Mesenchymal stem cell (in vitro differentiated cells and primary cell): ENCODE data around the gene FAM168A.

Source experiments
- DNase-seq: peaks from one replicate; pipeline ENCODE4 v3.0.0-alpha.2; 2013
- H2AFZ ChIP-seq: one replicate; pipeline ENCODE4 v1.6.1; 2013; ENCODE audit warnings: low read depth, mild to moderate bottlenecking, control low read depth, inconsistent platforms, low read length, moderate library complexity
- H2AK5ac ChIP-seq: 2 replicates; pipeline ENCODE4 v1.6.1; 2013; ENCODE audit warnings: low read length, moderate library complexity, mild to moderate bottlenecking, inconsistent platforms; ENCODE audit not compliant: severe bottlenecking
- H2BK120ac ChIP-seq: one replicate; pipeline ENCODE4 v1.6.1; 2013; ENCODE audit warnings: low read depth, mild to moderate bottlenecking, inconsistent platforms, low read length, moderate library complexity
- H2BK12ac ChIP-seq, 2 experiments: one replicate each; pipeline ENCODE4 v1.6.1; 2013; ENCODE audit warnings: inconsistent platforms in 2 of 2, low read length in 2 of 2, mild to moderate bottlenecking in 2 of 2, moderate library complexity in 2 of 2, control low read depth in 1 of 2
- H2BK15ac ChIP-seq: one replicate; pipeline ENCODE4 v1.6.1; 2013; ENCODE audit warnings: mild to moderate bottlenecking, low read depth, inconsistent platforms; ENCODE audit not compliant: poor library complexity, severe bottlenecking
- H2BK5ac ChIP-seq: 2 replicates; pipeline ENCODE4 v1.6.1; 2013; ENCODE audit warnings: low read depth, mild to moderate bottlenecking, low read length, control low read depth, inconsistent platforms; ENCODE audit not compliant: poor library complexity, severe bottlenecking
- H3K14ac ChIP-seq, 2 experiments: one replicate each; pipeline ENCODE4 v1.6.1; 2013; ENCODE audit warnings: inconsistent platforms in 2 of 2, low read length in 2 of 2, control low read depth in 1 of 2, mild to moderate bottlenecking in 1 of 2, moderate library complexity in 1 of 2
- H3K18ac ChIP-seq, 2 experiments: one replicate each; pipeline ENCODE4 v1.6.1; 2013; ENCODE audit warnings: inconsistent platforms in 2 of 2, low read length in 2 of 2, control low read depth in 1 of 2, low read depth in 1 of 2, mild to moderate bottlenecking in 1 of 2
- H3K23ac ChIP-seq, 2 experiments: one replicate each; pipeline ENCODE4 v1.6.1; 2013; ENCODE audit warnings: inconsistent platforms in 2 of 2, low read length in 2 of 2, mild to moderate bottlenecking in 2 of 2, moderate library complexity in 2 of 2, control low read depth in 1 of 2
- H3K27ac ChIP-seq: 2 replicates; pipeline ENCODE4 v1.5.1; 2013; ENCODE audit warnings: mild to moderate bottlenecking, moderate library complexity, low read length, control low read depth, inconsistent platforms; ENCODE audit not compliant: poor library complexity, severe bottlenecking
- H3K27me3 ChIP-seq, 2 experiments: 2 replicates each; pipeline versions ENCODE4 v1.6.1 to v1.7.0; 2013; ENCODE audit warnings: low read length in 2 of 2, mild to moderate bottlenecking in 2 of 2, moderate library complexity in 2 of 2, control low read depth in 1 of 2, inconsistent platforms in 1 of 2; ENCODE audit not compliant: control insufficient read depth in 1 of 2, insufficient read depth in 1 of 2
- H3K36me3 ChIP-seq, 2 experiments: 2 replicates each; pipeline versions ENCODE4 v1.6.1 to v1.7.0; 2013; ENCODE audit warnings: low read length in 2 of 2, control low read depth in 1 of 2, inconsistent platforms in 1 of 2, low read depth in 1 of 2, mild to moderate bottlenecking in 1 of 2; ENCODE audit not compliant: insufficient read depth in 2 of 2, control insufficient read depth in 1 of 2
- H3K4ac ChIP-seq, 2 experiments: one replicate each; pipeline ENCODE4 v1.6.1; 2013; ENCODE audit warnings: inconsistent platforms in 2 of 2, low read length in 2 of 2, mild to moderate bottlenecking in 2 of 2, moderate library complexity in 2 of 2, control low read depth in 1 of 2, low read depth in 1 of 2
- H3K4me1 ChIP-seq: 2 replicates; pipeline ENCODE4 v1.6.1; 2013; ENCODE audit warnings: low read depth, low read length, control low read depth; ENCODE audit not compliant: control insufficient read depth, insufficient read depth
- H3K4me2 ChIP-seq: 2 replicates; pipeline ENCODE4 v1.6.1; 2013; ENCODE audit warnings: low read length, mild to moderate bottlenecking, inconsistent platforms; ENCODE audit not compliant: poor library complexity, severe bottlenecking
- H3K4me3 ChIP-seq, 2 experiments: 2 replicates each; pipeline versions ENCODE4 v1.5.1 to v1.7.0; 2013; ENCODE audit warnings: low read length in 2 of 2, mild to moderate bottlenecking in 2 of 2, control low read depth in 1 of 2, low read depth in 1 of 2; ENCODE audit not compliant: insufficient read depth in 1 of 2
- H3K79me1 ChIP-seq: replicated peaks from 2 replicates; pipeline ENCODE4 v1.6.1; 2013; ENCODE audit warnings: mild to moderate bottlenecking, control low read depth, low read length, inconsistent platforms; ENCODE audit not compliant: poor library complexity, severe bottlenecking
- H3K9ac ChIP-seq: 2 replicates; pipeline ENCODE4 v1.7.0; 2013; ENCODE audit warnings: mild to moderate bottlenecking, low read length, moderate library complexity
- H3K9me3 ChIP-seq: 2 replicates; pipeline ENCODE4 v1.7.0; 2013; ENCODE audit warnings: mild to moderate bottlenecking, low read length; ENCODE audit not compliant: control insufficient read depth
- H4K8ac ChIP-seq: one replicate; pipeline ENCODE4 v1.6.1; 2013; ENCODE audit warnings: inconsistent platforms, mild to moderate bottlenecking, low read length, moderate library complexity
- H4K91ac ChIP-seq: one replicate; pipeline ENCODE4 v1.6.1; 2013; ENCODE audit warnings: mild to moderate bottlenecking, low read length, inconsistent platforms
- WGBS: methylation state at CpG from one replicate; pipeline ENCODE4 v1.1.7; 2013; ENCODE audit warnings: mixed read lengths; 5-methylcytosine and 5-hydroxymethylcytosine counted together

Gene FAM168A

DNA sequence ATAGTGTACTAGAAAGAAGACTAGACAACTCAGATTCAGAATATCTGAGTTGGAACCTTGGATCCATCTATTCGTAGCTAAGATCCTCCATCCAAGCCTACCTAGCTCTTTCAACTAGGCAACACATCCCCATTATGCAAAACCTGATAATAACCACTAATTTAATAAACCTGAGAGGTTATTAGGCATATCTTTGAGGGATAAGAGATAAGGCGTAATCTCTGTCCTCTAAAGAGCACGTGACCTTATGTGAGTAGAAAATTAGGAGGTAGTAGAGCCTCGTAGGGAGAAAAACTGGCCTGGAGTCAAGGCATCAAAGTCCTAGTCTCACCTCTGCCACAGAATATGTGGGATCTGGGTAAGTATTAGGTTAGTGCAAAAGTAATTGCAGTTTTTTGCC, 87.8 kb downstream of the FAM168A start:
- Histone ChIP-seq H2AK5ac (no peak overlapping the region), H3K27ac (no peak overlapping the region), H3K23ac (no peak overlapping the region), H3K18ac (no peak overlapping the region), H2BK5ac (no peak overlapping the region), H3K27me3 (no peaks in the 10 kb centered on the region), H3K9me3 (no peaks in the 10 kb centered on the region), H3K4me2 (no peak overlapping the region), H4K8ac (no peak overlapping the region), H3K79me1 (peaks cover 21% of the 10 kb centered on the region), H4K91ac (no peak overlapping the region), H3K14ac (no peak overlapping the region), H2BK15ac (no peak overlapping the region), H3K36me3 (no peaks in the 10 kb centered on the region), H2BK12ac (no peak overlapping the region), H3K4me3 (no peak overlapping the region), H3K4ac (no peak overlapping the region), H3K9ac (no peak overlapping the region), H3K4me1 (peaks cover 2% of the 10 kb centered on the region), H2BK120ac (no peak overlapping the region), H2AFZ (no peak overlapping the region)
- WGBS: 100% methylated on average over 4 of the region's 4 CpGs
- no peak for DNase-seq

DNA sequence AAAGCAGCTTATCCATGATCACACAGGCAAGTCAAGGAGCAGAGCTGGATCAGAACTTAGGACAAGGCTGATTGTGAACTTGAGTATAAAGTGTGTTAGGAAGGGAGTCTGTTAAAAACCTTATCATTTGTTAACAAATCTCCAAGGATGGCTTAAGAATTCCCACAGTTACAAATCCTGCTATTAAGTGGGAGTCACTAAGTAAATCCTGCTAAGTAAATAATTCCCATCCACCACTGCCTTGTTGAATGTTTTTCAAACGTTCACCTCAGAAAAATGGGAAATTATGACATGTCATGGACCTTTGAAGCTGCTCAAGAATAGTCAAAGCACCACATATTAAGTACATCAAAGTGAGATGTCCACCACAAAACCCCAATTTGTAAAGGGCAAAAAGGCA, 88.7 kb downstream of the FAM168A start:
- no peak overlapping the region for H3K4ac ChIP-seq
- no peak overlapping the region for H3K18ac ChIP-seq
- H3K4me2 ChIP-seq: no peak overlapping the region
- H4K91ac ChIP-seq: no peak overlapping the region
- H3K36me3 ChIP-seq: no peaks in the 10 kb centered on the region
- H2BK15ac ChIP-seq: no peak overlapping the region
- no peak overlapping the region for H3K14ac ChIP-seq
- DNase-seq: no peak
- H3K4me1 ChIP-seq: peaks cover 2% of the 10 kb centered on the region
- no peak overlapping the region for H3K23ac ChIP-seq
- no peak overlapping the region for H2BK120ac ChIP-seq
- H2AFZ ChIP-seq: no peak overlapping the region
- 86% methylated on average over 1 of the region's 1 CpG for WGBS
- H3K27me3 ChIP-seq: no peaks in the 10 kb centered on the region
- H2BK12ac ChIP-seq: no peak overlapping the region
- H3K79me1 ChIP-seq: peaks cover 19% of the 10 kb centered on the region
- H3K9me3 ChIP-seq: no peaks in the 10 kb centered on the region
- H3K9ac ChIP-seq: no peak overlapping the region
- no peak overlapping the region for H4K8ac ChIP-seq
- H3K4me3 ChIP-seq: no peak overlapping the region
- H2BK5ac ChIP-seq: no peak overlapping the region
- no peak overlapping the region for H3K27ac ChIP-seq
- no peak overlapping the region for H2AK5ac ChIP-seq

DNA sequence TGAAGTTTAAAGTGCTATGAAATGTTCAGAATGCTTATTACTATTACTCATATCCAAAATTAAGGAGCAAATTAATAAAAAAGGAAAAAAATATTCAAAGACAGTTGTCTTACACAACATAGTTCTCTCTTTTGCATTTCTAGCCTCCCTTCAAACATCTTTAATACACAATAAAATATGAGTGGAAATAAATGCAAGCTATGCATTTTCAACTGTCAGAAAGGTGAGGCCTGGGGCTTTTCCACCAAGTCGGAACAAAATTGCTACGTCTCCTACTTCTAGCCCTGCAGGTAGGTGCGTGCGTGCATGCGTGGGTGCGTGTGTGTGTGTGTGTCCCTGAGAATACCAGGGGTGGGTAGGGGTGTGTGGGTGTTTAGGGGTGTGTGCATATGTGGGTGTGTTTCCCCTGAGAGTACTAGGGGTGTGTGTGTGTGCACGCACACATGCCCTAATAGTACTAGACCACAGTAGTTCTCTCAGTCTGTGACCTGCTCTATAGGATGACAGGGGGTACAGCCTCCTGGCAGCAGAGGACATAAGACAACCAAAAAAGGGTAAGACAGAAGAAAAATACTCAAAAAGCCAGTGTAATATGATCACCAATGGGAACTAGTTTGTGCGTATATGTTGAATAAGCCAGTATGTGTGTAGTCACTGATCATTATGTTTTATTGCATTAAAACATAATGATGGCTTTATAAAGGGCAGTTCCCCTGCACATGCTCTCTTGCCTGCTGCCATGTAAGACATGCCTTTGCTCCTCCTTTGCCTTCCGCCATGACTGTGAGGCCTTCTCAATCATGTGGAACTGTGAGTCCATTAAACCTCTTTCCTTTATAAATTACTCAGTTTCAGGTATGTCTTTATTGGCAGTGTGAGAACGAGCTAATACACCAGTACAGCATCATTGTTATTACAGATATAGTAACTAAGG, 89.4 kb downstream of the FAM168A start:
- H3K18ac ChIP-seq: no peak overlapping the region
- H3K4ac ChIP-seq: no peak overlapping the region
- peaks cover 2% of the 10 kb centered on the region for H3K4me1 ChIP-seq
- H3K9me3 ChIP-seq: no peaks in the 10 kb centered on the region
- no peak overlapping the region for H4K8ac ChIP-seq
- H2BK15ac ChIP-seq: no peak overlapping the region
- peaks cover 18% of the 10 kb centered on the region for H3K79me1 ChIP-seq
- H3K9ac ChIP-seq: no peak overlapping the region
- DNase-seq: no peak
- H3K27me3 ChIP-seq: no peaks in the 10 kb centered on the region
- H2BK5ac ChIP-seq: no peak overlapping the region
- H2AFZ ChIP-seq: no peak overlapping the region
- no peak overlapping the region for H2BK120ac ChIP-seq
- no peak overlapping the region for H2BK12ac ChIP-seq
- no peak overlapping the region for H3K23ac ChIP-seq
- H2AK5ac ChIP-seq: no peak overlapping the region
- H4K91ac ChIP-seq: no peak overlapping the region
- no peak overlapping the region for H3K4me2 ChIP-seq
- H3K36me3 ChIP-seq: no peaks in the 10 kb centered on the region
- H3K27ac ChIP-seq: no peak overlapping the region
- no peak overlapping the region for H3K14ac ChIP-seq
- H3K4me3 ChIP-seq: no peak overlapping the region
- 97% methylated on average over 7 of the region's 10 CpGs for WGBS

GRCh38 chr11:73507086-73507485, 90.8 kb downstream of the FAM168A start:
- Histone ChIP-seq H3K18ac (no peak overlapping the region), H3K4me1 (peaks cover 2% of the 10 kb centered on the region), H4K8ac (no peak overlapping the region), H2BK5ac (no peak overlapping the region), H3K4me2 (no peak overlapping the region), H4K91ac (no peak overlapping the region), H2AK5ac (no peak overlapping the region), H3K27ac (no peak overlapping the region), H3K9me3 (no peaks in the 10 kb centered on the region), H3K23ac (no peak overlapping the region), H3K4ac (no peak overlapping the region), H2AFZ (no peak overlapping the region), H3K36me3 (no peaks in the 10 kb centered on the region), H2BK120ac (no peak overlapping the region), H2BK12ac (no peak overlapping the region), H3K9ac (no peak overlapping the region), H2BK15ac (no peak overlapping the region), H3K14ac (no peak overlapping the region), H3K27me3 (no peaks in the 10 kb centered on the region), H3K79me1 (peaks cover 18% of the 10 kb centered on the region), H3K4me3 (no peak overlapping the region)
- WGBS: 94% methylated on average over 2 of the region's 2 CpGs
- DNase-seq: no peak
